ENCODE results near the gene ILDR1.

Gene ILDR1

GRCh38 chr3:122023335-122023910 lies 1.4 kb upstream of the ILDR1 start:
- in situ Hi-C loops (cut with MboI; ENCODE audit: low sequenced_read_pairs, unreplicated experiment) = no loop called here
- DNase-seq (ENCODE audit: low spot score) = no peak
- TF ChIP-seq CTCF (IDR thresholded peaks at IDR 0.05; ENCODE audit: borderline replicate concordance, control extremely low read depth, extremely low read depth, insufficient read depth, missing control alignments) = no peak

GRCh38 chr3:122021037-122021436 lies 1.0 kb downstream of the ILDR1 start:
- in situ Hi-C loops (cut with MboI; ENCODE audit: low sequenced_read_pairs, unreplicated experiment) = no loop called here
- no peak for TF ChIP-seq CTCF (IDR thresholded peaks at IDR 0.05; ENCODE audit: borderline replicate concordance, control extremely low read depth, extremely low read depth, insufficient read depth, missing control alignments)
- no peak for DNase-seq (ENCODE audit: low spot score)

GRCh38 chr3:122019493-122019892 lies 2.6 kb downstream of the ILDR1 start:
- TF ChIP-seq CTCF (IDR thresholded peaks at IDR 0.05; ENCODE audit: borderline replicate concordance, control extremely low read depth, extremely low read depth, insufficient read depth, missing control alignments) = no peak
- peak; percentile 50 for DNase-seq (ENCODE audit: low spot score)
- in situ Hi-C loops (cut with MboI; ENCODE audit: low sequenced_read_pairs, unreplicated experiment) = no loop called here

- in situ Hi-C loops (cut with MboI; ENCODE audit: low sequenced_read_pairs, unreplicated experiment) = no loop called here
- TF ChIP-seq CTCF (IDR thresholded peaks at IDR 0.05; ENCODE audit: borderline replicate concordance, control extremely low read depth, extremely low read depth, insufficient read depth, missing control alignments) = no peak
- DNase-seq (ENCODE audit: low spot score) = peak; percentile 69
Measured at GRCh38 chr3:122014741-122015140, 7.3 kb downstream of the ILDR1 start.

- in situ Hi-C loops (cut with MboI; ENCODE audit: low sequenced_read_pairs, unreplicated experiment) = no loop called here
- TF ChIP-seq CTCF (IDR thresholded peaks at IDR 0.05; ENCODE audit: borderline replicate concordance, control extremely low read depth, extremely low read depth, insufficient read depth, missing control alignments) = no peak
- no peak for DNase-seq (ENCODE audit: low spot score)
Measured at GRCh38 chr3:122013448-122013925, 8.6 kb downstream of the ILDR1 start.

GRCh38 chr3:122012821-122013220 lies 9.2 kb downstream of the ILDR1 start:
- DNase-seq (ENCODE audit: low spot score) = no peak
- in situ Hi-C loops (cut with MboI; ENCODE audit: low sequenced_read_pairs, unreplicated experiment) = no loop called here
- no peak for TF ChIP-seq CTCF (IDR thresholded peaks at IDR 0.05; ENCODE audit: borderline replicate concordance, control extremely low read depth, extremely low read depth, insufficient read depth, missing control alignments)

All from GM13976 (cell line).